HCT116 (cell line): ENCODE data around the gene FBXL17.

Experiments
- CBX3 ChIP-seq: IDR thresholded peaks from 2 replicates; pipeline ENCODE4 v1.6.1; 2012; ENCODE audit warnings: low read depth
- EZH2 ChIP-seq: fragments of 200-600 bp; sonication (generic); IDR thresholded peaks from 2 replicates; pipeline ENCODE4 v1.6.1; 2017; ENCODE audit warnings: antibody characterized with exemption, mixed run types
- POLR2A ChIP-seq: IDR thresholded peaks from 2 replicates; pipeline ENCODE4 v1.7.0; 2011; ENCODE audit warnings: borderline replicate concordance; ENCODE audit not compliant: insufficient read depth, insufficient read length; ENCODE audit errors: extremely low read depth
- POLR2AphosphoS5 ChIP-seq: IDR thresholded peaks from 2 replicates; pipeline ENCODE4 v1.6.1; 2011; ENCODE audit warnings: mild to moderate bottlenecking, low read depth, low read length, moderate library complexity
- SP1 ChIP-seq: IDR thresholded peaks from 2 replicates; pipeline ENCODE4 v1.6.1; 2012; ENCODE audit warnings: low read depth
- ZFX ChIP-seq: fragments of 450-650 bp; IDR thresholded peaks from 2 replicates; pipeline ENCODE4 v1.6.1; 2017
- ZNF274 ChIP-seq: fragments of 200-500 bp; sonication (Bioruptor generic); IDR thresholded peaks from 2 replicates; pipeline ENCODE4 v1.6.1; 2014; ENCODE audit warnings: mild to moderate bottlenecking, low read depth, low read length, inconsistent platforms
- TF ChIP-seq, protein P1 (sequence below), 3 experiments: fragments of 200-600 bp in 1 of 3; sonication (generic) in 1 of 3; IDR thresholded peaks in 2 of 3; conservative IDR thresholded peaks in 1 of 3; 2 replicates each; pipeline ENCODE4 v1.5.1; 2012 to 2017; ENCODE audit warnings: low read depth in 2 of 3, low read length in 2 of 3, antibody characterized with exemption in 1 of 3, borderline replicate concordance in 1 of 3, control low read depth in 1 of 3, mild to moderate bottlenecking in 1 of 3, mixed read lengths in 1 of 3, mixed run types in 1 of 3, moderate library complexity in 1 of 3; ENCODE audit not compliant: insufficient read depth in 1 of 3
- TF ChIP-seq, protein P2 (sequence below): IDR thresholded peaks from 2 replicates; pipeline ENCODE4 v1.6.1; 2011; ENCODE audit warnings: mild to moderate bottlenecking, low read length, moderate library complexity; ENCODE audit not compliant: insufficient replicate concordance; ENCODE audit errors: extremely low read depth
- TF ChIP-seq, protein P3 (sequence below): IDR thresholded peaks from 2 replicates; pipeline ENCODE4 v1.6.1; 2012

DNA sequence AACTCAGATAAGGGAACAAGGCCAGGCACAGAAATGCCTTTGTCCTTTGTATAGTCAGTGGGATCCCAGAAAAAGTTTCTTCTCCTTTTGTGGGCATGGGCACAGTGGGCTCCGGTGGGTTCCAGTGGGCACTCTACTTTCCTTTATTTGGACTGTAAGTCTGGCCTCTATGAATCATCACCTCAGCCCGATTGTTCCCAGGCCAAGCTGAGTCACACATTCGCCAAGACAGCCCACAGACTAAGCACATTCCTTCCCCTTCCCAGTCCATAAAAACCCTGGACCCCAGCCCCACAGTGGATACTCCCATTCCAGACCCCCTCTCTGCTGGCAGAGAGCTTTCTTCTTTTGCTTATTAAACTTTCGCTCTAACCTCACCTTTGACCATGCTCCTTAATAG, 165.0 kb downstream of the FBXL17 start:
- TF ChIP-seq, protein P1, sequence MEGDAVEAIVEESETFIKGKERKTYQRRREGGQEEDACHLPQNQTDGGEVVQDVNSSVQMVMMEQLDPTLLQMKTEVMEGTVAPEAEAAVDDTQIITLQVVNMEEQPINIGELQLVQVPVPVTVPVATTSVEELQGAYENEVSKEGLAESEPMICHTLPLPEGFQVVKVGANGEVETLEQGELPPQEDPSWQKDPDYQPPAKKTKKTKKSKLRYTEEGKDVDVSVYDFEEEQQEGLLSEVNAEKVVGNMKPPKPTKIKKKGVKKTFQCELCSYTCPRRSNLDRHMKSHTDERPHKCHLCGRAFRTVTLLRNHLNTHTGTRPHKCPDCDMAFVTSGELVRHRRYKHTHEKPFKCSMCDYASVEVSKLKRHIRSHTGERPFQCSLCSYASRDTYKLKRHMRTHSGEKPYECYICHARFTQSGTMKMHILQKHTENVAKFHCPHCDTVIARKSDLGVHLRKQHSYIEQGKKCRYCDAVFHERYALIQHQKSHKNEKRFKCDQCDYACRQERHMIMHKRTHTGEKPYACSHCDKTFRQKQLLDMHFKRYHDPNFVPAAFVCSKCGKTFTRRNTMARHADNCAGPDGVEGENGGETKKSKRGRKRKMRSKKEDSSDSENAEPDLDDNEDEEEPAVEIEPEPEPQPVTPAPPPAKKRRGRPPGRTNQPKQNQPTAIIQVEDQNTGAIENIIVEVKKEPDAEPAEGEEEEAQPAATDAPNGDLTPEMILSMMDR (IDR thresholded peaks at IDR 0.05 in 2 of 3, conservative IDR thresholded peaks at IDR 0.05 in 1 of 3; ENCODE audit: borderline replicate concordance in 1 of 3, insufficient read depth in 1 of 3, low read depth in 2 of 3, low read length in 2 of 3): no peak
- no peak for TF ChIP-seq POLR2AphosphoS5
- TF ChIP-seq, protein P2, sequence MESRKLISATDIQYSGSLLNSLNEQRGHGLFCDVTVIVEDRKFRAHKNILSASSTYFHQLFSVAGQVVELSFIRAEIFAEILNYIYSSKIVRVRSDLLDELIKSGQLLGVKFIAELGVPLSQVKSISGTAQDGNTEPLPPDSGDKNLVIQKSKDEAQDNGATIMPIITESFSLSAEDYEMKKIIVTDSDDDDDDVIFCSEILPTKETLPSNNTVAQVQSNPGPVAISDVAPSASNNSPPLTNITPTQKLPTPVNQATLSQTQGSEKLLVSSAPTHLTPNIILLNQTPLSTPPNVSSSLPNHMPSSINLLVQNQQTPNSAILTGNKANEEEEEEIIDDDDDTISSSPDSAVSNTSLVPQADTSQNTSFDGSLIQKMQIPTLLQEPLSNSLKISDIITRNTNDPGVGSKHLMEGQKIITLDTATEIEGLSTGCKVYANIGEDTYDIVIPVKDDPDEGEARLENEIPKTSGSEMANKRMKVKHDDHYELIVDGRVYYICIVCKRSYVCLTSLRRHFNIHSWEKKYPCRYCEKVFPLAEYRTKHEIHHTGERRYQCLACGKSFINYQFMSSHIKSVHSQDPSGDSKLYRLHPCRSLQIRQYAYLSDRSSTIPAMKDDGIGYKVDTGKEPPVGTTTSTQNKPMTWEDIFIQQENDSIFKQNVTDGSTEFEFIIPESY: no peak
- no peak for TF ChIP-seq POLR2A
- TF ChIP-seq ZNF274: no peak
- TF ChIP-seq EZH2: no peak
- no peak for TF ChIP-seq ZFX
- TF ChIP-seq, protein P3, sequence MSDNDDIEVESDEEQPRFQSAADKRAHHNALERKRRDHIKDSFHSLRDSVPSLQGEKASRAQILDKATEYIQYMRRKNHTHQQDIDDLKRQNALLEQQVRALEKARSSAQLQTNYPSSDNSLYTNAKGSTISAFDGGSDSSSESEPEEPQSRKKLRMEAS: no peak
- no peak for TF ChIP-seq CBX3
- no peak for TF ChIP-seq SP1
